Embryonic facial prominence (tissue), 1 donor: Measurements from ENCODE around the gene MLLT3.

Experiments
- DNase-seq: peaks from one replicate; pipeline ENCODE4 v3.0.0-alpha.2; 2016; ENCODE audit errors: extremely low spot score

The MLLT3 gene

GRCh38 chr9:20307621-20308020 is 314.7 kb downstream of the MLLT3 start:
- DNase-seq, result no peak

GRCh38 chr9:20305452-20305851 is 316.8 kb downstream of the MLLT3 start:
- no peak for DNase-seq

- peak; percentile 29 for DNase-seq
Observed at GRCh38 chr9:20303996-20304395, 318.3 kb downstream of the MLLT3 start.

- DNase-seq, result no peak
Observed at GRCh38 chr9:20303066-20303465, 319.2 kb downstream of the MLLT3 start.

- DNase-seq, result no peak
Observed at GRCh38 chr9:20302197-20302596, 320.1 kb downstream of the MLLT3 start.

GRCh38 chr9:20300430-20301115 is 321.7 kb downstream of the MLLT3 start:
- DNase-seq, result no peak

GRCh38 chr9:20297646-20298084 is 324.6 kb downstream of the MLLT3 start:
- no peak for DNase-seq

GRCh38 chr9:20295555-20295954 is 326.7 kb downstream of the MLLT3 start:
- DNase-seq, result no peak

GRCh38 chr9:20294046-20294750 is 328.1 kb downstream of the MLLT3 start:
- no peak for DNase-seq

GRCh38 chr9:20292002-20292401 is 330.3 kb downstream of the MLLT3 start:
- DNase-seq, result no peak
